SK-N-SH treated with all-trans-retinoic acid at 6 μM for 48 hours (cell line): ENCODE measurements around the gene FCHO1.

Experiments used
- TOX ChIP-seq: fragments of 250-450 bp; sonication (Bioruptor Pico); IDR thresholded peaks from 2 replicates; pipeline ENCODE4 v1.8.0; 2021; ENCODE audit warnings: mild to moderate bottlenecking, moderate library complexity, borderline replicate concordance
- ZNF8 ChIP-seq: fragments of 450-650 bp; formaldehyde crosslinking; IDR thresholded peaks from 2 replicates; pipeline ENCODE4 v1.5.0; 2020; ENCODE audit warnings: mild to moderate bottlenecking, moderate library complexity
- TF ChIP-seq, protein P1 (sequence below): fragments of 250-450 bp; sonication (Bioruptor Pico); IDR thresholded peaks from 2 replicates; pipeline ENCODE4 v1.8.0; 2020; ENCODE audit warnings: mild to moderate bottlenecking, moderate library complexity, borderline replicate concordance

DNA sequence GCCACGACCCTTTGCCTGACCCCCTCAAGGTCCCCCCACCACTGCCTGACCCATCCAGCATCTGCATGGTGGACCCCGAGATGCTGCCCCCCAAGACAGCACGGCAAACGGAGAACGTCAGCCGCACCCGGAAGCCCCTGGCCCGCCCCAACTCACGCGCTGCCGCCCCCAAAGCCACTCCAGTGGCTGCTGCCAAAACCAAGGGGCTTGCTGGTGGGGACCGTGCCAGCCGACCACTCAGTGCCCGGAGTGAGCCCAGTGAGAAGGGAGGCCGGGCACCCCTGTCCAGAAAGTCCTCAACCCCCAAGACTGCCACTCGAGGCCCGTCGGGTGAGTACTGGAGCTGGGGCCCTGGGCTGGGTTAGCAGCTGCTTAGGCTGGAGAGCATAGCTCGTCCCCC lies 23.4 kb upstream of the FCHO1 start:
- TF ChIP-seq, protein P1, sequence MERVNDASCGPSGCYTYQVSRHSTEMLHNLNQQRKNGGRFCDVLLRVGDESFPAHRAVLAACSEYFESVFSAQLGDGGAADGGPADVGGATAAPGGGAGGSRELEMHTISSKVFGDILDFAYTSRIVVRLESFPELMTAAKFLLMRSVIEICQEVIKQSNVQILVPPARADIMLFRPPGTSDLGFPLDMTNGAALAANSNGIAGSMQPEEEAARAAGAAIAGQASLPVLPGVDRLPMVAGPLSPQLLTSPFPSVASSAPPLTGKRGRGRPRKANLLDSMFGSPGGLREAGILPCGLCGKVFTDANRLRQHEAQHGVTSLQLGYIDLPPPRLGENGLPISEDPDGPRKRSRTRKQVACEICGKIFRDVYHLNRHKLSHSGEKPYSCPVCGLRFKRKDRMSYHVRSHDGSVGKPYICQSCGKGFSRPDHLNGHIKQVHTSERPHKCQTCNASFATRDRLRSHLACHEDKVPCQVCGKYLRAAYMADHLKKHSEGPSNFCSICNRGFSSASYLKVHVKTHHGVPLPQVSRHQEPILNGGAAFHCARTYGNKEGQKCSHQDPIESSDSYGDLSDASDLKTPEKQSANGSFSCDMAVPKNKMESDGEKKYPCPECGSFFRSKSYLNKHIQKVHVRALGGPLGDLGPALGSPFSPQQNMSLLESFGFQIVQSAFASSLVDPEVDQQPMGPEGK = no peak
- TF ChIP-seq ZNF8 (CRISPR knock-in tag) (no peak), TOX (CRISPR knock-in tag) (no peak)
